Activated effector memory CD4-positive, alpha-beta T cell treated with Interleukin-2 at 50 U/mL for 16 hours (primary cell): ENCODE results near the gene SYNDIG1L.
"Not testable (repeated sequence)": the region's sequence is repeated elsewhere in the genome, so short reads cannot be mapped to it uniquely, and the experiment has no call there.

Experiments
- DNase-seq: peaks from one replicate; pipeline ENCODE4 v3.0.0-alpha.2; 2020

The SYNDIG1L gene

DNA sequence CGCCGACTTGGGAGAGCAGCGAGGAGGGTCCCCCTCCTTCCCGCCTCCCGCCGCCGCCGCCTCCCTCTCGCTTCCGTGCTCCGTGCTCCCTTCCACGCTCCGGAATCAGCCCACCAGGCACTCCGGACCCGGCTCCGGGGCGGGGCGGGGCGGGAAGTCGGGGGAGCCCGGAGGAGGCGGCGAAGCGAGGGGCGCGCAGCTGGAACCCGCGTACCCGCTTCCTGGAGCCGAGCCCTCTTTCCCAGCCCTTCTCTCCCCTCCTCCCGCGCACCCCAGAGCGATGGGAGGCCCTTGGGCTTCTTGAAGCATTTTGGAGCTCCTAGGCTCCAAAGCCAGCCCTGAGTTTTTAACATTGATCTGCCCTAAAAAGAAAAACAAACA lies at the start of gene SYNDIG1L:
TSS of gene SYNDIG1L (minus strand) at position 9 of the 381 bp plus-strand sequence. CDS start 16,466 bp downstream, outside the sequence.
- no peak for DNase-seq

DNA sequence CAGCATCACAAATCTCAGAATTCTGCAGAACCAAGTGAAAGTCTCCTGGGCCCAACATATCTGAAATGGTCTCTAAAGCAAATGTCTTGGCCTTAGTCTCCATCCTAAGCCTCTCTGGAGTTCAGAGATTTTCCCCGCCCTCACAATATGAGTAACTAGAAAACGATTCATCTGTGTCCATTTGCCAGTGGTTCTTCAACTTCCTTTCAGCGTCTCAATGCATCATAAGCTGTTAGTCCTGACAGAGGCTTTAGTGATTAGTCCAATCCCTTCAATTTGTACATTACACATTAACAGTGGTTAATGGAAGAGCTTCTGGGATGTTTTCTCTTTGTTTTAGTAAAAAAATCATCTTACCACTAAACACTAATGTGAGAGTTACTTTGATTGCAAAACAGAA lies 49.7 kb upstream of the SYNDIG1L start:
- no peak for DNase-seq

DNA sequence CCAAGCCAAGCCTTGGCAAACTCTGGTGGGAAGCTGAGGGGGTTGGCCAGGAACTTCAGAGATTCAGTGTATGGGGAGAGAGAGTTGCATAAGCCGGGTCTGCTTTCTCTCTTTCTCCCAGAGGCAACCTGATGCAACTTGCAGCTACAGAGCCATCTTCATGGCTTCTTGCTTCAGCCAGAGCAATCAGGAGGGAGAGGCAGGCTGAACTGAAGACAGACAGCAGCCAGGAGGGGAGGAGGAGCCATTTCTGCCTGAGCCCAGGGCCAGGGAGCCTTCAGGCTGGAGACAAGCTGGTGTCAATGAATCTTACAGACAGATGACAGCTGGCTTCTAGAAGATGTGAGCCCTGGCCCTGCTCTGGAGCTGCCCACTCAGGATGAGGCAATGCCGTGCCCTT lies 48.4 kb upstream of the SYNDIG1L start:
- no peak for DNase-seq

GRCh38 chr14:74472601-74473000 lies 46.6 kb upstream of the SYNDIG1L start:
- DNase-seq = no peak

DNA sequence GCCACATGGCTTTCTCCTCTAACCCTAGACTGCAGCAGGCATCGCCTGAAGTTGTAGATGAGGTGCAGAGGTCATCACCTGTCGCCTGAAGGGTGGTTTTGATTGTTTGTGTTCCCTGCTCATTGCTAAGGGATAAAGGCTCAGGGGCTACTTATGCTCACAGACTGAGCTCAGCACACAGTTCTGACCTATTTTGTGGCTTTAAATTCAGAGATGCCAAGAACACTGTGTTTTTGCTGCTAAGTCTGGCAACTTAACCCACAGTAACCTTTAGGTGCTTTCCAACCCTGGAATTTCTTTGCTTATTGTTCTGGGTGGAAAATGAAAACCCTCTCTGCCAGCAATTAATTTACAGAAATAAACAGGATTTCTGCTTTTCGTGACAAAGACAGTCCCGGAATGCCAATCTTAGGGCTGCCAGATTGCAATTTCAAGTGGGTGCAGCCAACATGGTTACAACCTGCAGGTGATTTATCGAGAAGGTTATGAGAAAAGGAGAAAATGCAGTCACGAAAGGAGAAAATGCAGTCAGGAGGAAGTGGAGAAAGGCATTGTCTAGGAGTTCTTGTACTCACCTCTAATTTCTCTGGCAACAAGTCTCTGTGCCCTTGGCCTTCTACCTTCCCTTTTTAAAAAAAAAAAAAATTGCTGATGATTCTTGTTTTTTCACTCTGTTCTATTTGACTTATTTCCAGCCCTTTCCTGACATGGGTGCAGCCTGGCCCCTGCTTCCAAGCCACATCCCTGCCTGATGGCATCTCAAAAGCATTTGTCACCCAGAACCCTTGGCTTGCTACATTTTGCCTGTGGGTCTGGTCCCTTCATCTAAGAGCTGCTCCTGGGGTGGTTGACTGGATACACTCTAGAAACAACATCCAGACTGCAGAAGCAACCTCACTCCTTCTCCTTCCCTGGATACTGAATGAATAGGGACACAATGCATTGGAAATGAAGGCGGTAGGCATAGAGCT lies 43.8 kb upstream of the SYNDIG1L start:
- DNase-seq = no peak

- DNase-seq = no peak
Observed at GRCh38 chr14:74468513-74468912, 42.5 kb upstream of the SYNDIG1L start.

GRCh38 chr14:74465335-74465734 lies 39.3 kb upstream of the SYNDIG1L start:
- DNase-seq = no peak

GRCh38 chr14:74464785-74465184 lies 38.8 kb upstream of the SYNDIG1L start:
- no peak for DNase-seq

DNA sequence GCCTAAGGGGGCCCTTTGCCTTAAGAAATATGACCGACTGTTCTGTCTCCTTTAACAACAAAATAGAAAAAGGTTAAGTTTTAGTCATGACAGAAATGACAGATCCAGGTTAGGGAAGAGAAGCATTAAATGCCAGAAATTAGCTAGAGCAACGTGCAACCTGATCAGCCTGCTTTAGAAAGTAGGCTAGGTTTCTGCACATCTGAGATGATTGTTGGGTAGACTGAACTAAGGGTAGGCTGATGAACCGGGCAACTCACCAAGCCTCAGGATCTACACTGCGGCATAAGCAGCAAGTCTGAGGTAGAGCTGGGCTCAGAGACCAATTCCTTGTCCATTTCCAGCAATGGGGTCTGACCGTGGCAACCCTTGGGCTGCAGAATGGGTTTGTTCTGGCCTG lies 37.7 kb upstream of the SYNDIG1L start:
- no peak for DNase-seq

DNA sequence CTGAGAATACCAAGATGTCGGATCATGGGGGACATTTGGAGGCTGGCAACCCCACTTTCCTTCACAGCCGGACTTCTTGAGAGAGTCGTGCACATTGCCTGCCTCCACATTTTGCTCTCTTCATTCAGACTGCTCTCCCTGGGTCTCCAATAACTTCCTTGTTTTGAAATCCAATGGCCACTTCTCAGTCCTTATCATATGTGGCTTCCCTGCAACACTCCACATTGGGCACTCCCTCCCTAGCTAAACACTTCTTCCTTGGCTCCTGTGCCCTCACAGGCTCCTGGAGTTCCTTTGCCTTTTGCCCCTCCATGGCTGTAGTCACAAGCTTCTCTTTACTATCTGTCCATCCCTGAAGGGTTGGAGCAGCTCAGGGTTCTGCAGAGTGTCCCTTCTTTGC lies 37.0 kb upstream of the SYNDIG1L start:
- DNase-seq = no peak

GRCh38 chr14:74459976-74460375 lies 34.0 kb upstream of the SYNDIG1L start:
- DNase-seq = no peak

- no peak for DNase-seq
Observed at GRCh38 chr14:74459289-74459946, 33.4 kb upstream of the SYNDIG1L start.

- DNase-seq = no peak
Observed at GRCh38 chr14:74457565-74457895, 31.5 kb upstream of the SYNDIG1L start.

DNA sequence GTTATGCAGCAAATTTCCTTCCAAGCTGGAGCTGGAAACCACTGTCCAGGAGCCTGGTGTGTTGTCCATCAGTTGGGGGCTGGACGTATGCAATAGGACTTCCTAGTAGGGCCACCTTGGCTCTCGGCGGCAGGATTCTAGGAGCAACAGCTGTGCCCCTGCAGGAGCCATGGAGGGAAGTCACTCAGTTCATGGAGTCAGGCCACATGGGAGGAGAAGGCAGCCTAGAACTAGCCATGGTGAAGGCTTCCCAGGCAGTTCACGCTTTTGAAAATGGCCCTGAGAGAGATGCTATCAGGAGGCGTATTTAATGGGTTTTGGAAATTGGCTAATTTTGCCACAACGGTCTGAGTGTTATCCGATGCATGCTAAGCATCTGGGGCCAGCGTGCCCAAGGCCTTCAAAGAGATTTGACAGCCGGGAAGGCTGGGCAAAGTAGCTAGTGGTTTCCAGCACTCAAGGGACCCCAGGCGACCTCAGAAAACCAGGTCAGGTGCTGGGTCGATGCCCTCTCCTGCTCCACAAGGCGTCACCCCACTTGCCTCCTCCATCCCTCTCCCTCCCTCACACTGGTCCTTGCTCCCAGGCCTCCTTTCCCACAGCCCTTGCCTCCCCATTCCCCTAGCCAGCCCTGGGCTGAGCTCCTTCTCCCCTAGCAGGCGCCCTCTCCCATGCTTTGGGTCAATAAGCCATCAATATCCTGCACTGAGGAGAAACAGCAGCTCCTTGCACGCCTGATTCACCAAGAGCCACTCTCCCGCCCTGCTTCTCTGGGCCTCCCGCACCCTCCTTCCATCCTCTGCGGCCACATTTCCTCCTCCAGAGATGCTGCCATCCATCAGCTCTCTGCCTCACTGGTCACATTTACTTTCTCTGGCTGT lies 30.9 kb upstream of the SYNDIG1L start:
- no peak for DNase-seq

- not testable (repeated sequence) for DNase-seq
Observed at GRCh38 chr14:74454397-74454796, 28.4 kb upstream of the SYNDIG1L start.

DNA sequence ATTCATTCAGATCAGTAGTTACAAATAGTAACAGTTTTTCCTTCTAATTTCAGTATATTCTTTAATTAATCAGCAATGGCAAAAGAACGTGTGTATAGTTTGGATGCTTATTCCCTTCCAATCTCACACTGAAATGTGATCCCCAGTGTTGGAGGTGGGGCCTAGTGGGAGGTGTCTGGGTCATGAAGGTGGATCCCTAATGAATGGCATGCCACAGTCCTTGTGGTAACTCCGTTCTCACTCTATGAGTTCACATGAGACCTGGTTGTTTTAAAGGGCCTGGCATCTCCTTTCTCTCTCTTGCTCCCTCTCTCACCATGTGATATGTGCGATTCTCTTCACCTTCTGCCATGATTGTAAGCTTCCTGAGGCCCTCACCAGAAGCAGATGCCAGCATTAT lies 18.9 kb upstream of the SYNDIG1L start:
- DNase-seq = no peak

GRCh38 chr14:74442757-74443156 lies 16.7 kb upstream of the SYNDIG1L start:
- no peak for DNase-seq

GRCh38 chr14:74441113-74441512 lies 15.1 kb upstream of the SYNDIG1L start:
- no peak for DNase-seq

DNA sequence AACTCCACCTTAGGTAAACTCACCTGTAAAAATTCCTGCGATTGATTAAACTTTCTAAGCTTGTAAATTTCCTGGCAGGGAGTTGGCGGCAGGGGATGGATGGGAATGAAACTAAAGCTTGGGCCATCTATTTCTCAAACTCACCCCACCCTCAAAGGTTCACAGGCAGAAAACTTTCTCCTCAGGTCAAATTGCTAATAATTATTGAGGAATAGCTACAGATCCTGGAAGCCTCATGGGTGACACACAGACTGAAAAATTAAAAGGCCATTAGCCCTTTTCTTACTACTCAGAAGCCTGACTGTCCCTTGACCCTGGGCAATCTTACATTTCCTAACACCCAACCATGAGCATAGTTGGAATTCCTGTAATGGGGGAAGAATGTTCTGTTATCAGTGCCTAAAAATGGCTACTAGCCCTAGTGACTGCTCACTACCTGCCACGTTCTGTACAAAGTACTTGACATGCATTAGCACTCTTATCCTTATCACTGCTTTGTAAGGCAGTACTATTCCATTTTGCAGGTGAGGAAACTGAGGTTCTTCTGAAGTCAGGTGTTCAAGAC lies 12.4 kb upstream of the SYNDIG1L start:
- DNase-seq = no peak

DNA sequence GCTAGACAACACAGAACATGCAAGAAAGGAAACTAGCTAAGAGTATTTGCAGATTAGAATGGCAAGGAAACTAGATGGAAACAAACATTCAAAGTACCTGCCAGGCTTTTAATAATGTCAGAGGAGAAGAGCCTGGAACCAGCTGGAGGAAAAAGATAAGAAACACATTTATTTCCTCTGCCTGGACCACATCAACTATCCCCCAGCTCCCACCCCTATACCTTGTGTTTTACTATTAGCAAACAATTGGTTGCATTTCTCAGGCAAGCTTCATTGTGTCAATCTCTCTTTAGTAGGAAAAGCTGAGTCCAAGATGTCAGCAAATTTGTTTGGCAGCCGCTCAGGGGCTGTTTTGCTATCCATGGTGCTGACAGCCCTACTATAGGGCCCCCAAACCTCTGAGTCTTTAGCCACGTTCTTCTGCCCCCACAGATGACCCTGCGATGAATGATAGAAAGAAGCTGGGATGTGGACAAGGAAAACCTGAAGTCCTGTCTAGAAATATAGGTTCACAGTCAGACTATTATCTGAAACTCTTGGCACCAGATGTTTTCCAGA lies 11.6 kb upstream of the SYNDIG1L start:
- no peak for DNase-seq

GRCh38 chr14:74434294-74434693 lies 8.3 kb upstream of the SYNDIG1L start:
- no peak for DNase-seq

DNA sequence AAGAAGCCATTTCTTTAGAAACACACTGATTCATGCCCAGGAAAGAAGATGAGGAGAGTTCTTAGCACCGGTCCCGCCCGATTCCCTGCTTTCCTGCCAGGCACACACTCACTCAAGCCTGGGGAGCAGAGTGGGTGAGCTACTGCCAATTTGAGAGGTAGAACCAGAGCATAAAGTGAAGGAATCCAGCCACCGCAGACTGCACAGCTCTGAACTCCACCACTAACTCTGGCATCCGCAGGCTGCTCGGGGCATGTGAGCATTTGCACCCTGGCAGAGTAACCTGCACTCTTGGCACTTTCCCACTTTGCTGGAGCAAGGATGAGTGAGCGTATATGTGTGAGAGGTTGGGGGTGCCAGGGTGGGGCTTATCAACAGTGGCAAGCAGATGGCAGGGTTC lies 4.0 kb upstream of the SYNDIG1L start:
- DNase-seq = no peak

DNA sequence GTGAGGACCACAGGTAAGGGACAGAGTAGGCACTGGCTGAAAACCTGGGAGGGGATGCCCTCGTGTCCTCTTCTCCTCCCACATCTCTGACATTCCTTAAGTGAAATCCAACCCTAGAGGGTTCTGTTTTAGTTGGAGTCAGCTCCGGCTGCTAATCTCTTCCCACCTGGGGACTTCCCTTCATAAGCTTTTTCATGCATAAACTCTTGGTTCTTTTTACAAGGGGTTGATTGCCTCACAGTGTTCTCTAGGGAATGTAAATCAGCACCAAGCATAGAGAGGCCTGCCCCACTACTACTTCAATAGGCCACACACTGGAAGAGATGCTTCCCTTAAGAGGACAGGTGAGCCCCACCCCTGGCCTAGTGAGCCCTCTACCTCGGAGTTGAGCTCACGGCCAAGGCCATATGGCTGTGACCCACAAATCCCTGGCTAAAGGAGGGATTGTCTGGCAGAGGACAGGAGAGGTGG lies 3.2 kb upstream of the SYNDIG1L start:
- DNase-seq = no peak
